Ecto neural progenitor cell (in vitro differentiated cells): ENCODE data around the gene REEP2.
"Not testable (repeated sequence)": the region's sequence is repeated elsewhere in the genome, so short reads cannot be mapped to it uniquely, and the experiment has no call there.

Experiments
- DNase-seq: peaks from one replicate; pipeline ENCODE4 v3.0.0-alpha.2; 2018; ENCODE audit warnings: low spot score

The REEP2 gene

DNA sequence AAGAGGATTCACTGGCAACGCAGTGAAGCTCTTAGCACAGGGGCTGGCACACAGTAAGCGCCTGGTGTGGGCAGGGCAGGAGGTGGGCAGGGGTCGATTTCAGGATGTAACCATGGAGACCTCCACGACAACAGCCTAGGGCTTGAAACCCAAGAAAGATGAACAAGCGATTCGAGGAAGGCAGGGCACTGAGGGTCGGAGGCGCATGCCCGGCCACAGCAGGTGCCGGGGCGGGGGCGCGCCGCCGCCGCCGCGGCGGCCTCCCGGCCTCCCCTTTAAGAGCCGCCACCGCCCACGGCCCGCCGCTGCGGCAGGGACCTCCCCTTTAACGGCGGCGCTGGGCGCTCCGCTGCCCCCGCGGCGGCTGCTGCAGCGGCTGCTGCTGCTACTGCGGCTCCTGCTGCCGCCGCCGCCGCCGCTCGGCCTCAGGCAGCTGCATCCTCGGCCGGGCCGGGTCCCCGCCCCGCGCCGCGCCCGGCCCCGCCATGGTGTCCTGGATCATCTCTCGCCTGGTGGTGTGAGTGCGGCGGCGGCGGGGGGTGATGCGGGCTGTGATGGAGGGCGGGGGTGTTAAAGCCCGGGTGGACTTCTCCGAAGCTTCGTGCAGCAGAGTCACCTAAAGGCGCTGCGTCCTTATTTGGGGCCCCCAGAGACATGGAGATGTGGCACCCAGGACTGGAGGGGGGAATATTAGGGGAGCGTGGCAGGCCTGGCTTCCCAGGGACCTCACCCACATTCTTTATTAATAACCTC lies at the start of gene REEP2:
Gene REEP2 (plus strand): TSS at position 334 of the 753 bp plus-strand sequence. CDS start 152 bp downstream, at position 486.
- peak; percentile 86 for DNase-seq

DNA sequence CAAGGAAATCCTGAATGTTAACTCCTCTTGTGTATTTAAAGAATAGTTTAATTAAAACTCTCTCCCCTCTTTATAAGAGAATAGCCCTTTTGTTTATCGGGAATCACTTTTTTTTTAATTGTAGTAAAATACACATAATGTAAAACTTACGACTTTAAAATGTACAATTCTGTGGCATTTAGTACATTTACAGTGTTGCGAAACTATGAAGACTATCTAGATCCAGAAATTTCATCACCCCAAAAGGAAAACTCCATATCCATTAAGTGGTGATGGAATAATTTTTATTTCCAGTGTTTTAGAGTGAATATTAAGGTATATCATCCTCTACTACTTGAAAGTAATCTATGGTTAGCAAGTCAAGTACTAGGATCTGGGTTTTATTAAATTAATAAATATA lies 49.5 kb upstream of the REEP2 start:
- DNase-seq, result no peak

DNA sequence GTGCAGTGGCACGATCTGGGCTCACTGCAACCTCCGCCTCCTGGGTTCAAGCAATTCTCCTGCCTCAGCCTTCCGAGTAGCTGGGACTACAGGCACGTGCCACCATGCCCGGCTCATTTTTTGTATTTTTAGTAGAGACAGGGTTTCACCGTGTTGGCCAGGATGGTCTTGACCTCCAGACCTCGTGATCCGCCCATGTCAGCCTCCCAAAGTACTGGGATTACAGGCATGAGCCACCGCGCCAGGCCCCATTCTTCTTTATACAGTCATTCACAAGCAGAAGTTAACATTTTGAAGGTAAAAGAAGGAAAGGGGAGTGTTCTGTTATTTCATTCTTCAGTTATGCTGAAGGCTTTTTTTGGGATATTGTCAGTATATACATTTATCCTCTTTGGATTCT lies 48.9 kb upstream of the REEP2 start:
- not testable (repeated sequence) for DNase-seq

- no peak for DNase-seq
These were observed 46.9 kb upstream of the REEP2 start for GRCh38 chr5:138391859-138392386.

GRCh38 chr5:138402640-138403039 lies 36.2 kb upstream of the REEP2 start:
- DNase-seq, result no peak

DNA sequence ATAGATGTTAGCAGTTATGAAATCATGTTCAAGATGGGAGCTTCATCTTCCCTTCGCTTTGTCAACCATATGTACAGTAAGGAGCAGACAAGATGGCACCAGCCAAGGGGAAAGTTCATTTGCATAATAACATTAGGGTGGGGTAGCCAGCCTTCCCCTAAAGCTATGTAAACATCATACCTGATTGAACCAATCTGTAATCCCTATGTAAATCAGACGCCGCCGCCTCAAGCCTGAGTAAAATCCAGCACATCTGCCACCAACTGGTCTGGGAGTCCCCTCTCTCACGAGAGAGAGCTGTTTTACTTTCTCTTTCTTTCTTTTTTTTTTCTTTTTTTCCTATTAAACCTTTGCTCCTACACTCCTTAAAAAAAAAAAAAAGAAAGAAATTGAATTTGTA lies 30.8 kb upstream of the REEP2 start:
- no peak for DNase-seq

- DNase-seq, result not testable (repeated sequence)
These were observed 27.7 kb upstream of the REEP2 start for GRCh38 chr5:138410996-138411640.

DNA sequence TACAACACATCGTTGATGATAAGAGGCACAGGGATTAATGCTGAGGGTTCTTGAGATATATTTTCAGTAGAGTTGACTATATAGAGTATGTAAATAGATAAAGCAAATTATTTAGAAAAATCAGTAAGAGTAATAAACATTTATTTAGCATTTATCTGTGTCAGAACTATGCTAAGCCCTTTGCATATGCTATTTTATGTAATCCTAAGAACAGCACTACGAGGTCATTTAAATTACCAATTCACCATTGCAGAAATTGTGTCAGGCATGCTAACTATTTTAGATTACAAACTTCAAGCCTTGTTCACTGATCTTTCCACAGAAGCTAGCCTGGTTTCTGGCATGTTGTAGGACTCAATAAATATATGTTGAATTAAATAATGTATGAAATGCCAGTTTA lies 20.4 kb upstream of the REEP2 start:
- DNase-seq, result no peak

DNA sequence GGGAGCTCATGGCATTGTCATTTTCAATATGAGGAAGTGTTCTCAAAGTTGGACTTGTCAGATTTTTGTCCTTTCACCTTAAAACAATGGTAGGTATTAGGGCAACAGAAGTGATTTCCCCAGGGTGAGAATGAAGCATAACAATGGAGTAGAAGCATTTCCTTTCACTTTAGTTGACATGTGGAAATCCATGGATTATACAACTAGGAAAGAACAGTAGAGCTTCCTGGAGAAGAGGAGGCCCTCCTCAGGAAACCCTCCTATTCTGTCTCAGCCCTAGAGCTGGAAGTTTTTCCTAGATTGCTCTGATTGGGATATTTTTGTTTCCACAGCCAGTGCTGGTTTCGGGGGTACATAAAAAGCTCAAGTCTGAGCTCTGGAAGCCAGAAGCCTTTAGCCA lies 13.8 kb upstream of the REEP2 start:
- DNase-seq, result no peak

DNA sequence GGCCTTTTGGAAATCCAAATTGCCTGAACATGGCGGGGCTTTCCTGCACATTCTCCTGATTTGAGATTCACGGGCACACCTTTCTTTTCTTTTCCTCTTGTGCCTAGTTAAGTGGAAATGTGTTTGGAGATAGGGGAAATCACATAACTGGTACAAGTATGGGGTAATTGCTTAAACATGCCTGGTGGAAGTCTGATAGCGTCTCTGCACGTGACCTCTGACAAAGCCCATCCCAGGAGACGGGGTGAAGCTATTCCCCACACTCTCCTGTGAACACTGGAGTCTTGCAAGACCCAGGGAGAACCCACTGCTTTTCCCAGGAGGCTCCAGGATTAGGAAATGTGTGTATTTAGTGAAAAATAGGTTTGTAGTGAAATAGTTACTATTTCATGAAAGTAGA lies 2.9 kb upstream of the REEP2 start:
- no peak for DNase-seq

DNA sequence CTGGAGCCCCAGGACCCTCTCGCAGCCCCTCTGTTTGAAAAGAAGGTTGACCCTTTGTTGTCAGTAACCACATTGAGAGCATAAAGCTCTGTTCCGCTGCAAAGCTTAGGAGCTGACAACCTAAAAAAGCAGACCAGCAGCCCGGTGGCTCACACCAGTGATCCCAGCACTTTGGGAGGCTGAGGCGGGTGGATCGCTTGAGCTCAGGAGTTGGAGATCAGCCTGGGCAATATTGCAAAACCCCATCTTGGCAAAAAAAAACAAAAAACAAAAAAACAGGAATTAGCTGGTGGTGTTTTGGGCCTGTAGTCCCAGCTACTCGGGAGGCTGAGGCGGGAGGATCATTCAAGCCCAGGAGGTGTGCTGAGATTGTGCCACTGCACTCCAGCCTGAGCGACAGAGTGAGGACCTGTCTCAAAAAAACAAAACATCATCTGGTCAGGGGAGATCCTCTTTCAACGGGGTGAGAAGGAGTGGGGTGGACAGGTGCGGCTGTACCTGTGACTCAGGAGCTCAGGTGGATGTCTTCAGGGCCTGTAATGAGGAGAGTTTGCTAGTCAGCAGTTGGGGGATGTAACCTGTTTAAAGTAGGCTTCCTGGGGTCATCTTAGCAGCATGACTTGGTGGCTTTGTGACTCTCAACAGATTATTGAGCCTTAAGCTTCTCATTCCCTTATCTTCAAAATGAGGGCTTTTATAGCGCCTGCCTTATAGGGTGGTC lies 694 bp upstream of the REEP2 start:
- no peak for DNase-seq

GRCh38 chr5:138439477-138440158 lies 761 bp downstream of the REEP2 start:
- DNase-seq, result no peak

GRCh38 chr5:138440159-138441073 lies 1.6 kb downstream of the REEP2 start:
- no peak for DNase-seq

GRCh38 chr5:138441221-138441620 lies 2.4 kb downstream of the REEP2 start:
- no peak for DNase-seq

DNA sequence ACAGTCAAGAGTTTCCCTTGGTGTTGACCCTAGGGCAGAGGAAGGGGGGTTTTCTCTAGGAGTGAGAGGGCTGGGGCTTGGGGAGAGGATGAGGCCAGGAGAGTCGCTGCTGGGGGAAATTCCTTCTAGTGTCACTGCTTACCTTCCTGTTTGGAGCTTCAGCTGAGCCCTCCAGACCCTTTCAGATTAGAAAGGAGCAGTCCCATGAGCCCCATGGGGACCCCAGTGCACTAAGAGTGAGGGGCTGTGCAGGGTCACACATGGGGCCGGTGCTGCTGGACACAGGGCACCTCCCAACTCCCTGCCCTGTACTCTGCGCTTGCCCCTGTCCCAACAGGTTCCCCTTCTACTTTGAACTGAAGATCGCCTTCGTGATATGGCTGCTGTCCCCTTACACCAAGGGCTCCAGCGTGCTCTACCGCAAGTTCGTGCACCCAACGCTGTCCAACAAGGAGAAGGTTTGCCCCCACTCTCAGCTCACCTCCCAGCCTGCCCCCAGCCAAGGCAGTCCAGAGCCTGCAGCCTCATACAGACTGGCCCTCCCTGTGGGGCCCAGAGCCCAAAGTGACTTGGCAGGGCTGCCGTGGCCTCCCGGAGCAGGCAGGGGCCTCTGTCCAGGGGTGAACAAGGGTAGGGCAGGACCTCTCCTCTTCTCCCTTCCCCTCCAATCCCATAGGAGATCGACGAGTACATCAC lies 5.4 kb downstream of the REEP2 start:
- no peak for DNase-seq

- DNase-seq, result no peak
These were observed 6.1 kb downstream of the REEP2 start for GRCh38 chr5:138444774-138445546.

DNA sequence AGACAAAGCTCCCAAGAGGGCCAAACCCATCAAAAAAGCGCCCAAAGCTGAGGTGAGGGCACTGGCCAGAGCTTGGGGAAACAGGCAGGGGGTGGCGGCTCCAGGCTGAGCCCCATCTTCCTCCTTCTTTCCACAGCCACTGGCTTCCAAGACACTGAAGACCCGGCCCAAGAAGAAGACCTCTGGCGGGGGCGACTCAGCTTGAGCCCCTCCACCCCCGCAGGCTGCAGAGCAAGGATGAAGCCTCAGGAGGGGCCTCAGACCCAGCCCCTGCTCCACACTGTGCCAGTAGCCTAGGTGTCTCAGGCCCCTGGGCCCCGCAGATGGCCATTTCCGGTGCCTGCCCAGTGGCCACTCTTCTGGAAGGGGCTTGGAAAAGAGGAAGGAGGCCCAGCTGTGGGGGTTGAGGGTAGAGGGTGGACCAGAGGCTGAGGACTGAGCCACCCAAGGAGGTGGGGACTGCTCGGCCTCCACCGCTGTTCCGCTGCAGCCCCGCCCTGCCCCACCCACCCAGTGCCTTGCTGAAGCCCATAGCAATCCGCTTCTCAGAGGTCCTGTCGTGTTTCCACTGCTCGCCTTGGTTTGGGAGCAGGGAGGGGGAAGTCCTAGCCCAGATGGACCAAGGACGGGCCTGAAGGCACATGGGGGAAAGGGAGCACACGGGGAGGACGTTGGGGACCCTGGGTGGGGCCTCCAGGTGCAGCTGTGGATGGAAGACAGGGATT lies 6.9 kb downstream of the REEP2 start:
- no peak for DNase-seq

GRCh38 chr5:138448070-138448469 lies 9.2 kb downstream of the REEP2 start:
- DNase-seq, result no peak
